ENCODE measurements around the gene C19orf67. TPM values are rescaled to one million over a fixed set of nuclear protein-coding genes. Genes with fewer than 3 reads are reported as not detected.

The C19orf67 gene
- total and polyA plus RNA-seq, 2 of the 4 experiments (the other 2 are of a cell fraction) = not detected

DNA sequence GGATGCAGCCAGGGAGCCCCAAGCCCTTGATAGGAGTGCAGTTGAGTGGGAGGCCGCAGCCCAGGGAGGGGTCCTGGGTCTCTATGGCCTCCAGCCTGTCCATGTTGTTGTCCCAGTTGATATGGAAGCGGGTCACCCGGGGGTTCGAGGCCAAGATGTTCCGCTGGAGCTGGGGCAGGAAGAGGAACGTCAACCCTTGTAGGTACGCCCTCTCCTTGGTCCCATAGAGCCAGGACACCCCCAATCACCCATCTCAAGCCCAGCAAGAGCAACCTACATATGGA is 34.9 kb upstream of the C19orf67 start:
- H2BK20ac ChIP-seq (ENCODE audit: low read depth, low read length) = no peak overlapping the region
- WGBS, 2 experiments (ENCODE audit: extremely low coverage in 2 of 2, insufficient read length in 1 of 2) = 100% methylated on average over 1 of the region's 7 CpGs; no CpG with 5 or more reads in 1 of the 2 experiments
- H3K27ac ChIP-seq (ENCODE audit: insufficient read depth, low read length) = no peak overlapping the region
- H4K91ac ChIP-seq (ENCODE audit: insufficient read depth, low read depth, low read length) = no peak overlapping the region
- H3K9ac ChIP-seq (ENCODE audit: low read depth, low read length) = no peak overlapping the region
- H3K27me3 ChIP-seq (ENCODE audit: control insufficient read depth, insufficient read depth, low read length) = no peaks in the 10 kb centered on the region
- in situ Hi-C loops (cut with MboI; ENCODE audit: low sequenced_read_pairs) = no loop called here
- peaks cover 8% of the 10 kb centered on the region; the same call in 1 of the 2 replicates for H3K9me1 ChIP-seq (ENCODE audit: insufficient read depth, low read length)
- peaks cover 8% of the 10 kb centered on the region; the same call in 1 of the 2 replicates for H4K20me1 ChIP-seq (ENCODE audit: insufficient read depth, low read length)
- H2BK5ac ChIP-seq (ENCODE audit: low read depth, low read length, poor library complexity, severe bottlenecking) = no peak overlapping the region
- H3K4me1 ChIP-seq (ENCODE audit: control insufficient read depth, insufficient read depth, low read length) = peaks cover 15% of the 10 kb centered on the region
- peaks cover 0 to 33% of the 10 kb centered on the region in 2 experiments; a peak in 3 of 4 replicates for H3K79me1 ChIP-seq (ENCODE audit: low read depth in 1 of 2, low read length in 2 of 2)
- H4K5ac ChIP-seq (ENCODE audit: low read depth, low read length) = no peak overlapping the region
- no peak overlapping the region for H3K14ac ChIP-seq (replicated peaks; ENCODE audit: low read depth, low read length)
- no peak overlapping the region for H3K4me2 ChIP-seq (ENCODE audit: low read depth, low read length)
- DNase-seq (no peak), ATAC-seq (ENCODE audit: low read depth) (no peak)
- H3K9me3 ChIP-seq (ENCODE audit: control insufficient read depth, insufficient read depth, low read length) = no peaks in the 10 kb centered on the region
- POLR2A ChIA-PET (ENCODE audit: unreplicated experiment) = no interaction called here
- no peak overlapping the region for H3K56ac ChIP-seq (ENCODE audit: extremely low read depth, insufficient read depth, low read length)
- intact Hi-C loops (cut with micrococcal nuclease) = no loop called here
- no peak overlapping the region for H2AFZ ChIP-seq (replicated peaks; ENCODE audit: low read length, poor library complexity)
- H2BK120ac ChIP-seq (ENCODE audit: low read depth, low read length) = no peak overlapping the region
- no peak overlapping the region for H2BK15ac ChIP-seq (ENCODE audit: low read depth, low read length)
- peak overlapping the region; percentile 82 for H2AK9ac ChIP-seq (replicated peaks; ENCODE audit: low read depth, low read length, poor library complexity)
- no peaks in the 10 kb centered on the region for H3K36me3 ChIP-seq (ENCODE audit: control insufficient read depth, insufficient read depth, low read length)
- dilution Hi-C loops (cut with HindIII; ENCODE audit: low sequenced_read_pairs, unreplicated experiment) = no loop called here
- no peak overlapping the region for H2AK5ac ChIP-seq (ENCODE audit: low read depth, low read length)
- no peak overlapping the region for H3K18ac ChIP-seq (ENCODE audit: low read depth, low read length)
- CTCF ChIA-PET = no interaction called here
- no peak overlapping the region for H3K23ac ChIP-seq (ENCODE audit: low read depth, low read length)
- no TSS peak for BruUV-seq (replicated peaks)
- no peak overlapping the region for H3K4ac ChIP-seq (ENCODE audit: low read depth, low read length)
- H3K4me3 ChIP-seq (ENCODE audit: insufficient read depth, low read depth, low read length) = no peak overlapping the region
- no peak overlapping the region for H4K8ac ChIP-seq (ENCODE audit: low read depth in 2 of 2, low read length in 2 of 2)
- TF ChIP-seq, protein P1, sequence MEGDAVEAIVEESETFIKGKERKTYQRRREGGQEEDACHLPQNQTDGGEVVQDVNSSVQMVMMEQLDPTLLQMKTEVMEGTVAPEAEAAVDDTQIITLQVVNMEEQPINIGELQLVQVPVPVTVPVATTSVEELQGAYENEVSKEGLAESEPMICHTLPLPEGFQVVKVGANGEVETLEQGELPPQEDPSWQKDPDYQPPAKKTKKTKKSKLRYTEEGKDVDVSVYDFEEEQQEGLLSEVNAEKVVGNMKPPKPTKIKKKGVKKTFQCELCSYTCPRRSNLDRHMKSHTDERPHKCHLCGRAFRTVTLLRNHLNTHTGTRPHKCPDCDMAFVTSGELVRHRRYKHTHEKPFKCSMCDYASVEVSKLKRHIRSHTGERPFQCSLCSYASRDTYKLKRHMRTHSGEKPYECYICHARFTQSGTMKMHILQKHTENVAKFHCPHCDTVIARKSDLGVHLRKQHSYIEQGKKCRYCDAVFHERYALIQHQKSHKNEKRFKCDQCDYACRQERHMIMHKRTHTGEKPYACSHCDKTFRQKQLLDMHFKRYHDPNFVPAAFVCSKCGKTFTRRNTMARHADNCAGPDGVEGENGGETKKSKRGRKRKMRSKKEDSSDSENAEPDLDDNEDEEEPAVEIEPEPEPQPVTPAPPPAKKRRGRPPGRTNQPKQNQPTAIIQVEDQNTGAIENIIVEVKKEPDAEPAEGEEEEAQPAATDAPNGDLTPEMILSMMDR (conservative IDR thresholded peaks at IDR 0.05; ENCODE audit: low read depth, low read length) = no peak
- TF ChIP-seq RAD21 (IDR thresholded peaks at IDR 0.05; ENCODE audit: low read length) (no peak), FOS (IDR thresholded peaks at IDR 0.05; ENCODE audit: low read depth, low read length) (no peak), NFE2L2 (IDR thresholded peaks at IDR 0.05; ENCODE audit: low read depth, low read length) (no peak), CEBPB (IDR thresholded peaks at IDR 0.05; ENCODE audit: low read depth, low read length) (no peak), RFX5 (IDR thresholded peaks at IDR 0.05; ENCODE audit: low read depth, low read length) (no peak), MAFK (IDR thresholded peaks at IDR 0.05; ENCODE audit: low read depth, low read length) (no peak), BHLHE40 (IDR thresholded peaks at IDR 0.05; ENCODE audit: low read depth, low read length) (no peak)
- TF ChIP-seq, protein P2, sequence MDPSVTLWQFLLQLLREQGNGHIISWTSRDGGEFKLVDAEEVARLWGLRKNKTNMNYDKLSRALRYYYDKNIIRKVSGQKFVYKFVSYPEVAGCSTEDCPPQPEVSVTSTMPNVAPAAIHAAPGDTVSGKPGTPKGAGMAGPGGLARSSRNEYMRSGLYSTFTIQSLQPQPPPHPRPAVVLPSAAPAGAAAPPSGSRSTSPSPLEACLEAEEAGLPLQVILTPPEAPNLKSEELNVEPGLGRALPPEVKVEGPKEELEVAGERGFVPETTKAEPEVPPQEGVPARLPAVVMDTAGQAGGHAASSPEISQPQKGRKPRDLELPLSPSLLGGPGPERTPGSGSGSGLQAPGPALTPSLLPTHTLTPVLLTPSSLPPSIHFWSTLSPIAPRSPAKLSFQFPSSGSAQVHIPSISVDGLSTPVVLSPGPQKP (IDR thresholded peaks at IDR 0.05; ENCODE audit: borderline replicate concordance, low read depth, low read length) = no peak

Data from IMR-90 (cell line).